NCI-H82 treated with DMSO at 0.1 percent for 48 hours (cell line): ENCODE data around the gene NEURL2.

Experiments
- DNase-seq: peaks from one replicate; lab custom pipeline; 2025; ENCODE audit not compliant: unreplicated experiment; lab: John Stamatoyannopoulos, UW

The NEURL2 gene

DNA sequence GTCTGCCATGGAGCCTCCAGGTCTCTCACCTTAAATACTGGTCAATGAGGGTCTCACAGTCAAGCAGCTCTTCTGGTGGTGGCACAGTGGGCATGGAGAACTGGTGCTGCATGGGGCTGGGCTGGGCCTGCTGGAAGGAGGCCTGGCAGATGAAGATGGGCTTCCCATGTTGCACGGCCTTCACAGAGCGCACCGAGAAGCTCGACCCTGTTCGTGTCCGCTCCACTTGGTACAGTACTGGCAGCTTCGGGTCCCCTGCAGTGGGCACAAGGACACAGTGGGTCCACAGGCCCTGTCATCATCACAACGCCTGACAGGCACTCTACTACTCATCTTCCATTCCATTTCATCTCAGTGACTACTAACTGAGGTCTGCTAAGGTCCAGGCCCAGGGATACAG, 42.6 kb downstream of the NEURL2 start:
- DNase-seq: no peak

DNA sequence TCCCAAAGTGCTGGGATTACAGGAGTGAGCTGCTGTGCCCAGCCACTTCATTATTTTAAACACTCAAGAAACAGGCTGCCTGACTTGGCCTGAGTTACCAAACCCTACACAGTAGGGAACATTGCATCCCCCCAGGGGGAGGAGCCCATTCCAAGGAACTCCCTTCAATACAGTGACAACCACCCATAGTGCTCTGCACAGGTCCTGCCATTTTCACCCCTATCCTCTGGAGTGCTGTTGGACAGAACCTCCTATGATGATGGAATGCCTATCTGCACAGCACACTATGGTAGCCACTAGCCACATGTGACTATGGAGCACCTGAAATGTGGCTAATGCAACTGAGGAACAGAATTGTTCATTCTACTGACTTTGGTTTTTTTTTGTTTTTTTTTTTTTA, 45.6 kb downstream of the NEURL2 start:
- DNase-seq: no peak

DNA sequence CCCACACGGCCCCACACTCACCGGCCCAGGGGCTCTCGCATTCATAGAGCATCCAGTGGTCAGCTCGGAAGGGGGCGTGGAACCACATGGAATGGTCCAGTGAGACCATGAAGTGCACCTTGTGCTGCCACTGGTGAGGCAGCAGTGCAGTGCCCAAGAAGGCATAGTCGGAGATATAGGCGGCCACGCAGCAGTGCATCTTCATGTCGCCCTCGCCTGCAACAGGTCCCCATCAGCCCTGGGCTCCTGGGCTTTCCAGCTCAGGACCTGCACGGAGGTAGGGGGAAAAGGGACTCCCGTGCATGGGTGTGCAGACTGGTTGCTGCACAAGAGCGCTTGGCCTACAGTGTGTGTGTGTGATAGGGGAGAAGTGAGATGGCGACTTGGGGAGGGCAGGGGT, 47.5 kb downstream of the NEURL2 start:
- DNase-seq: no peak

DNA sequence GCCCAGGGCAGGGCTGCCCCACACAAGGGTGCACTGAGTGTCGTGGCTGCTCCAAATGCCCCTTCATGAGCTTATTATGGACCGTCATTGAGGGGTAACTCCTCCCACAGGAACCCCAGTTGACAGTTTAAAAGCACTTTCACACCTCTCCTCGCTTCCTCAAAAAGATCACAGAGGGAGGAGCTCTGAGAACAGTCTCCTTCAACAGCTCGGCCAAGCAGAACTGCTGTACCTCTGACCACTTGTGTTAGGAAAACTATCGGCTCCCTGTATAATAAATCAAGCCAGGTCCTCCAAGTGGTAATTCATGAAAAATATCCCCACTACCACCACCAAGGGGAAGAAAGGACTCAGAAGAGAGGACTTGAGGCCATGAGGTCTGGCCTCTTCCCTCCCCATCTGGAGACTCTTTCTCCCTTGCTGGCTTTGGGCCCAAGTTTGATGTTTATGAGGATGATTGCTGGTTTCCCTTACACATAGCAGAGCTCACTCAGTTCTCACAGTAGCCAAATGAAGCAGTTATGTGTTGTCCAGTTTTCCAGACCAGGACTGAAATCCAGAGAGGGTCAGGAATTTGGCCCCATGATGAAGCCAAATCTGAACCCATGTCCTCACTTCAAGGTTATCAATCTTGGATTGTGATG, 48.7 kb downstream of the NEURL2 start:
- DNase-seq: no peak

DNA sequence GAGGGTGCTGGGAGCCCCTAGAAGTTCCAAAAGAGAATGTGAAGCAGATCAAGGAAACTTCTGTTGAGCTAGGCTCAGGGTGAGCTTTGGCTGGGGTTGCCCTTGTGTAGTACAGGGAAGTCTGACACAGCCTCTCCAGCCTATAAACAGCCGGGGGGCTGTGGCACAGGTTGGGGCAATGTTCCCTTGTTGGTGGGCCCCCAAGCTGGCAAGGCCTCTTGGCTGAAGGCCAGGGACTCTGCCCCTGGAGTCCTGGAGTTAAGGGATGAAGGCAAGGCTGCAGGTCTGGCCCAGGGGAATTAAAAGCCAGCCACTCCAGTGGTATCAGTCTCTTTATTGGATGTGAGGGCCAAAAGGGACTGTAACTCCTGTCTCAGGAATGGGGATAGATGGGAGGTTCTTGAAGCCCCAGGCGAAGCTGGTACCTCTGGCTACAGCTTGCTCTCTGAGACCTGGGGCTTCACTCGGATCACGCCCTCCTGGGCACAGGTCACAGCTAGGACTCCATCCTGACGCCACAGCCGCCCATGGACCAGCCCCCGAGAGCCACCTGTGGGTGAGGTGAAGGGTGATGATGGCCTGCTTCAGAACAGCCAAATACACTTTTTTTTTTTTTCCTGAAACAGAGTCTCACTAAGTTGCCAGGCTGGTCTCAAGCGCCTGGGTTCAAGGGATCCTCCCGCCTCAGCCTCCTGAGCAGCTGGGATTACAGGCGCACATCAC, 49.4 kb downstream of the NEURL2 start:
- no peak for DNase-seq

DNA sequence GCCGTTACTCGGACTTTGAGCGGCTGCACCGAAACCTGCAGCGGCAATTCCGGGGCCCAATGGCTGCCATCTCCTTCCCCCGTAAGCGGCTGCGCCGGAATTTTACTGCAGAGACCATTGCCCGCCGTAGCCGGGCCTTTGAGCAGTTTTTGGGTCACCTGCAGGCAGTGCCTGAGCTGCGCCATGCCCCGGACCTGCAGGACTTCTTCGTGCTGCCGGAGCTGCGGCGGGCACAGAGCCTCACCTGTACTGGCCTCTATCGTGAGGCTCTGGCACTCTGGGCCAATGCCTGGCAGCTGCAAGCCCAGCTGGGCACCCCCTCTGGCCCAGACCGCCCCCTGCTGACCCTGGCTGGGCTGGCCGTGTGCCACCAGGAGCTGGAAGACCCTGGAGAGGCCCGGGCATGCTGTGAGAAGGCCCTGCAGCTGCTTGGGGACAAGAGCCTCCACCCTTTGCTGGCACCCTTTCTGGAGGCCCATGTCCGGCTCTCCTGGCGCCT, 50.3 kb downstream of the NEURL2 start:
- DNase-seq: no peak
